VCaP (cell line): Measurements from ENCODE around the gene FAM83F.
A peak's percentile ranks its signal among the peaks of the same experiment; 100 is the strongest.

Experiments
- H3K27ac ChIP-seq: fragments of 450-650 bp; 2 replicates; pipeline ENCODE4 v1.5.1; 2017
- CTCF ChIP-seq: fragments of 450-650 bp; conservative IDR thresholded peaks from 2 replicates; pipeline ENCODE4 v1.5.1; 2017; ENCODE audit warnings: mild to moderate bottlenecking, moderate library complexity

The FAM83F gene

GRCh38 chr22:40009951-40010671 lies 15.4 kb downstream of the FAM83F start:
- TF ChIP-seq CTCF, result no peak
- no peak overlapping the region for H3K27ac ChIP-seq

GRCh38 chr22:40010746-40011145 lies 16.0 kb downstream of the FAM83F start:
- no peak for TF ChIP-seq CTCF
- no peak overlapping the region for H3K27ac ChIP-seq

GRCh38 chr22:40014667-40015248 lies 20.0 kb downstream of the FAM83F start:
- TF ChIP-seq CTCF, result no peak
- peak overlapping the region; percentile 77 for H3K27ac ChIP-seq

- TF ChIP-seq CTCF, result no peak
- peak overlapping the region; percentile 77 for H3K27ac ChIP-seq
Observed at GRCh38 chr22:40015358-40015976, 20.7 kb downstream of the FAM83F start.

- no peak for TF ChIP-seq CTCF
- H3K27ac ChIP-seq, result no peak overlapping the region
Observed at GRCh38 chr22:40018051-40018450, 23.3 kb downstream of the FAM83F start.

- TF ChIP-seq CTCF, result no peak
Observed at GRCh38 chr22:40019100-40019499, 24.3 kb downstream of the FAM83F start.

GRCh38 chr22:40020956-40021355 lies 26.2 kb downstream of the FAM83F start:
- no peak for TF ChIP-seq CTCF

More at GRCh38 chr22:40019100-40019499, 24.3 kb downstream of the FAM83F start:
- H3K27ac ChIP-seq, result no peak overlapping the region

More at GRCh38 chr22:40020956-40021355, 26.2 kb downstream of the FAM83F start:
- no peak overlapping the region for H3K27ac ChIP-seq
